Naive thymus-derived CD8-positive, alpha-beta T cell (primary cell): ENCODE data around the gene PMVK. TPM values are rescaled to one million over a fixed set of nuclear protein-coding genes. Genes with fewer than 3 reads are reported as not detected.
A peak's percentile ranks its signal among the peaks of the same experiment; 100 is the strongest.

ENCODE experiments used
- ATAC-seq, 2 donors: fragments of 150-1000 bp; cut with Tn5 transposase in 1 of 2; sonication (Bioruptor Pico), chemical (Tn5 transposase) in 1 of 2; 1 replicate in 1 of 2; 2 replicates in 1 of 2; pipeline ENCODE4 v1.10.0; 2021; ENCODE audit warnings: mild to moderate bottlenecking in 2 of 2, moderate library complexity in 2 of 2
- POLR2A ChIA-PET: fragments of 350-600 bp; sonication (Branson Sonifier 250); formaldehyde crosslinking; loops from one replicate; lab custom pipeline; 2021; ENCODE audit warnings: antibody characterized with exemption; lab: Charles Lee
- DNase-seq, 10 donors: peaks; one replicate each; pipeline versions ENCODE4 v3.0.0 to v3.0.0-alpha.2; 2020 to 2022
- H3K27ac Mint-ChIP-seq, 10 donors: one replicate each; pipeline ENCODE4 v1.8.0; 2020 to 2022; ENCODE audit warnings: mild to moderate bottlenecking in 10 of 10, mixed read lengths in 10 of 10, moderate library complexity in 4 of 10, inconsistent platforms in 1 of 10
- H3K27me3 Mint-ChIP-seq, 5 donors: one replicate each; pipeline ENCODE4 v1.8.0; 2021 to 2022; ENCODE audit warnings: mixed read lengths in 5 of 5
- H3K36me3 Mint-ChIP-seq, 3 donors: one replicate each; pipeline ENCODE4 v1.8.0; 2020 to 2022; ENCODE audit warnings: mixed read lengths in 3 of 3, mild to moderate bottlenecking in 2 of 3, inconsistent platforms in 1 of 3
- H3K4me1 Mint-ChIP-seq, 4 donors: one replicate each; pipeline ENCODE4 v1.8.0; 2021 to 2022; ENCODE audit warnings: mixed read lengths in 4 of 4
- H3K4me3 Mint-ChIP-seq, 10 donors: one replicate each; pipeline ENCODE4 v1.8.0; 2020 to 2022; ENCODE audit warnings: mild to moderate bottlenecking in 10 of 10, mixed read lengths in 10 of 10, moderate library complexity in 6 of 10, inconsistent platforms in 1 of 10
- H3K9me3 Mint-ChIP-seq, 9 donors: one replicate each; pipeline ENCODE4 v1.8.0; 2020 to 2022; ENCODE audit warnings: mixed read lengths in 9 of 9, mild to moderate bottlenecking in 3 of 9, inconsistent platforms in 1 of 9, moderate library complexity in 1 of 9
- polyA plus RNA-seq, 3 donors: library from polyadenylated mRNA; unstranded; fragments of 300-500 nt; fragmentation: Illumina TruSeq; gene quantifications; one replicate each; pipeline ENCODE4 v1.2.3, GENCODE V29; 2021
- total RNA-seq, 8 experiments: library from RNA in 2 of 8; stranded (reverse) in 2 of 8; gene quantifications; one replicate each; pipeline ENCODE4 v1.2.3 and lab custom pipeline; 2021 to 2026

Gene PMVK
- total and polyA plus RNA-seq, 5 experiments from 2014 or later = 11.7 to 45.7 (median 41.0) TPM

DNA sequence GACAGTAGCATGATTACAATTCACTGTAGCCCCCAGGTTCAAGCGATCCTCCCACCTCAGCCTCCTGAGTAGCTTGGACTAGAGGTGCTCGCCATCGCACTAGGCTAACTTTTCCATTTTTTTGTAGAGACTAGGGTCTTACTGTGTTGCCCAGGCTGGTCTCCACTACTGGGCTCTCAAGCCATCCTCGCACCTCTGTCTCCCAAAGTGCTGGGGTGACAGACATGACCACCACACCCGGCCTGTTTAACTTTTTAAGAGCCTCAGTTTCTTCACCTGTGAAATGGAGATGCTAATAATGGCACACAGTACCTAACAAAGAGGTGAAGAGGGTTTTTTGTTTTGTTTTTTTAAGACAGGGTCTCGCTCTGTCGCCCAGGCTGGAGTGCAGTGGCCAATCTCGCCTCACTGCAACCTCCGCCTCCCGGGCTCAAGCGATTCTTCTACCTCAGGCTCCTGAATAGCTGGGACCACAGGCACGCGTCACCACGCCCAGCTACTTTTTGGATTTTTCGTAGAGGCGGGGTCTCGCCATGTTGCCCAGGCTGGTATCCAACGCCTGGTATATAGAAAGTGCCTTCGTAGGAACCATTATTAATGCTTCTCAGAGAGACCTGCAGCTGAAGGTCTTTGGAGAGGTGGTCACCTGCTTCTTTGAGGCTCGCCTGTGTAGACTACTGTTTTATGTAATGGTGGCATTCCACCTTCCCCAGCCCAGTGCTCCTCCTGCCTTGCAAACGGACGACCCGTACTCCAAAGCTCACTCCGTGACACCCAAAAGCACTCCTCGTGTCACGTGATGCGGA lies 567 bp downstream of the PMVK start:
- Mint-ChIP-seq H3K4me3 (peak overlapping the region; percentile 86 to 100 (median 98)), H3K4me1 (peaks cover 20 to 57% (median 53%) of the 10 kb centered on the region in 4 donors), H3K36me3 (peaks cover 0 to 6% (median 0%) of the 10 kb centered on the region in 3 donors), H3K27ac (peak overlapping the region; percentile 98 to 100 (median 99)), H3K27me3 (no peaks in the 10 kb centered on the region), H3K9me3 (peaks cover 0 to 2% (median 0%) of the 10 kb centered on the region in 9 donors)
- POLR2A ChIA-PET = interaction anchor here (0.6 to 4.0 kb wide), 24 partner anchors 8 to 376 kb away, joined by 3 to 87 read pairs (median 4); partner anchors contain the start of genes CKS1B, FLAD1, LENEP and PBXIP1
- ATAC-seq (no peak), DNase-seq (peak in 1 of 10 donors; percentile 51)

DNA sequence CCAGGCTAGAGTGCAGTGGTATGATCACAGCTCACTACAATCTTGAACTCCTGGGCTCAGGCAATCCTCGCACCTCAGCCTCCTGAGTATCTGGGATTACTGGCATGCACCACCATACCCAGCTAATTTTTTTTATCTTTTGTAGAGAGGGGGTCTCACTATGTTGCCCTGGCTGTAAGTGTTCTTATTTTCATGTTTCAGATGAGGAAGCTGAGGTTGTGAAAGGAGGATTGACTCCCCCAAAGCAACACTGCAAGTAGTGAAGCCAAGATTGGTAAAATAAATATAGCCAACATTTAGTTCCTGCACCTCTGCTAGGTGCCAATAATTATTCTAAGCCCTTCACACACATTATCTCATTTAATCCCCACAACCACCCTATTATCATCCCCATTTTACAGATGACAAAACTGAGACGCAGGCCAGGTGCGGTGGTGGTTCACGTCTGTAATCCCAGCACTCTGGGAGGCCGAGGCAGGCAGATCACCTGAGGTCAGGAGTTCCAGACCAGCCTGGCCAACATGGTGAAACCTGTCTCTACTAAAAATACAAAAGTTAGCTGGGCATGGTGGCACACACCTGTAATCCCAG lies 2.1 kb downstream of the PMVK start:
- POLR2A ChIA-PET = interaction anchor here (0.7 kb wide), 1 partner anchor 28 kb away, joined by 3 read pairs; no protein-coding TSS in a partner anchor
- Mint-ChIP-seq H3K4me3 (peak overlapping the region in 5 of 10 donors; percentile 10 to 53 (median 47)), H3K36me3 (peaks cover 0 to 13% (median 0%) of the 10 kb centered on the region in 3 donors), H3K9me3 (peaks cover 0 to 2% (median 0%) of the 10 kb centered on the region in 9 donors), H3K4me1 (peaks cover 14 to 46% (median 42%) of the 10 kb centered on the region in 4 donors), H3K27me3 (no peaks in the 10 kb centered on the region), H3K27ac (peak overlapping the region in 2 of 10 donors; percentile 72 to 89)
- ATAC-seq (no peak), DNase-seq (peak in 1 of 10 donors; percentile 28)

DNA sequence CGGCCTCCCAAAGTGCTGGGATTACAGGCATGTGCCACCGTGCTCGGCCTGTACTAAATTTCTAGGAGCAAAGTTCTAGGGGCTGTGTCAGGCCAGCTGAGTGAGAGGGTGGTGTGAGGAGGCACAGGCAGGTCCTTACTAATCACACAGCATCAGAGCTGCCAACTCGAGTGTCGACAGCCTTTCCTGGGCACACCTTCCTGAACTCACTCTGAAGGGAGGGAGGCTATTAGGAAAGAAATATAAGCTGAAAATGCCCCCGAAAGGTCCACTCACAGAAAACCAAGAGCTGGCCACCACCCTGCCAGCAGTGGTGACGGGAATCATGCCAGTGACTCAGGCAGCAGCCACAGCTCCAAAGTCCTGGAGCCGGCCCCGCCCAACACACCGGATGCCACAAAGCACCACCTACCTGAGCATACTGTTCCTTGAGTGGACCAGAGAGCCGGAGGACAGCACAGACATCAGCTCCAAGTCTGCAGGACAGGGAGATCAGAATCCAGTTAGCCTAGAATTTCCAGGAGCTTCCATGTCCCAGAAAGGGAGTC lies 4.5 kb downstream of the PMVK start:
- ATAC-seq = no peak
- no peak overlapping the region for H3K4me3 Mint-ChIP-seq
- H3K36me3 Mint-ChIP-seq = peaks cover 0 to 29% (median 7%) of the 10 kb centered on the region in 3 donors
- POLR2A ChIA-PET = no interaction called here
- peaks cover 0 to 2% (median 0%) of the 10 kb centered on the region in 9 donors for H3K9me3 Mint-ChIP-seq
- no peak overlapping the region for H3K27ac Mint-ChIP-seq
- DNase-seq = peak in 1 of 10 donors; percentile 30
- peaks cover 12 to 32% (median 20%) of the 10 kb centered on the region in 4 donors for H3K4me1 Mint-ChIP-seq
- no peaks in the 10 kb centered on the region for H3K27me3 Mint-ChIP-seq

DNA sequence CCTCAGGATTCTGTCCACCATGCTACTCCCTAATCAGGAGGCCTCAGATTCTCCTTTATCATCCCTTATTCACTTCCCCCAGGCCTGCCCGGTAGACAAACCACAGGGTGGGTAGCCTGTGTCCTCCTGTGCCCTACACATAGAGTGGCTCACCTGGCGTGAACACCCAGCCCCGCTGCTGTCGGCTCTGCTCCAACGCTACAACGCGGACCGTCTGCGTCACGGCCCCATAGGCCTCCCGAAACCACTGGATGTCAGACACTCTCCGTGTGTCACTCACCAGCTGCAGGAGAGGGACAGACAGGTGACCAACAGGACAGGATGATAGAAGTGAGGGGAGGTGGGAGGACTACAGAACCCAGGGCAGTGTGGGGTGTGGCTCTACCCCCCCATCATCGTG lies 10.3 kb downstream of the PMVK start:
- peaks cover 2 to 15% (median 13%) of the 10 kb centered on the region in 4 donors for H3K4me1 Mint-ChIP-seq
- ATAC-seq = no peak
- no peak for DNase-seq
- POLR2A ChIA-PET = interaction anchor here (1.9 kb wide), 1 partner anchor 10 kb away, joined by 6 read pairs; the partner anchor contains the start of gene PMVK
- H3K4me3 Mint-ChIP-seq = no peak overlapping the region
- peak overlapping the region in 2 of 10 donors; percentile 62 to 88 for H3K27ac Mint-ChIP-seq
- no peaks in the 10 kb centered on the region for H3K27me3 Mint-ChIP-seq
- no peaks in the 10 kb centered on the region for H3K9me3 Mint-ChIP-seq
- peaks cover 7 to 56% (median 7%) of the 10 kb centered on the region in 3 donors for H3K36me3 Mint-ChIP-seq

DNA sequence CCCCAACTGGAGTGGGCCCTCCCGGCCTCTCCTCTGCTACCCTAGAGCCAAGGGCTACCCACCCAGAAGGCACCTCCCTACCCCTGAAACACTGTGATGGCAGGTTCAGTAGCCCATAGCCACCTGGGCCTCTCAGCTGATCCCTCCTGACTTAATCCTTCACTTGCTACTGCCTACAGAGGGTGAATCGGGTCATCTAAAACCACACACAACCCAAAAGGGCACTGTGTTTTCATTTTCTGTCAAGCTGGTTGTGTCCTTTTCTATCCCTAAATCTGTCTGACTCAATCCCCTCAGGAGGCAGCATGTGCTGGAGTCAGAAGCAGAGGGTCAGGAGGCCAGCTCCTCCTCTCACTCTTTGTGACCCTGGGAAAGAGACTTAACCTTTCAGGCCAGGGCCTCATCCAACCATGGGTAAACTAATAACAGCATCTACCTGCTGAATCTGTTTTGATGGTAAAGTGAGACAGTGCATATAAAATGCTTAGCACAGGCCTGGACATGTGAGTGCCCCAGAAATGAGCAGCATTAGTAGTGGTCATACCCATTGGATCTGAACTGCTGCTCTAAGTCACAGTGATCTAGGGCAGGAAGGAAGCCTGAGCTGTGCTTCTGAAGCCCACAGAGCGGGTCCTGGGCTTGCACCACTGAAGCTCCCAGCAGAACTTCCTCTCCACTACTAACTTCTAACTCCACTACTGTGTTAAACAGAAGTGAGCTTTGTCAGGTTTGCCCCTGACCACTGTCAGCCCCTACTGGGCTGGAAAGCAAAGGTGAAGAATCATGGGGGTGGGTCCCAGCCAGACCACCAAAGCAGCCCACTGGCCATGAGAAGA lies 11.0 kb downstream of the PMVK start:
- DNase-seq (no peak), ATAC-seq (no peak)
- POLR2A ChIA-PET = interaction anchor here (0.7 to 1.9 kb wide), 2 partner anchors 11 to 35 kb away, joined by 6 read pairs; partner anchors contain the start of gene PMVK
- Mint-ChIP-seq H3K4me3 (no peak overlapping the region), H3K36me3 (peaks cover 7 to 58% (median 8%) of the 10 kb centered on the region in 3 donors), H3K9me3 (no peaks in the 10 kb centered on the region), H3K27ac (peak overlapping the region in 3 of 10 donors; percentile 52 to 88 (median 62)), H3K4me1 (peaks cover 2 to 15% (median 13%) of the 10 kb centered on the region in 4 donors), H3K27me3 (no peaks in the 10 kb centered on the region)

DNA sequence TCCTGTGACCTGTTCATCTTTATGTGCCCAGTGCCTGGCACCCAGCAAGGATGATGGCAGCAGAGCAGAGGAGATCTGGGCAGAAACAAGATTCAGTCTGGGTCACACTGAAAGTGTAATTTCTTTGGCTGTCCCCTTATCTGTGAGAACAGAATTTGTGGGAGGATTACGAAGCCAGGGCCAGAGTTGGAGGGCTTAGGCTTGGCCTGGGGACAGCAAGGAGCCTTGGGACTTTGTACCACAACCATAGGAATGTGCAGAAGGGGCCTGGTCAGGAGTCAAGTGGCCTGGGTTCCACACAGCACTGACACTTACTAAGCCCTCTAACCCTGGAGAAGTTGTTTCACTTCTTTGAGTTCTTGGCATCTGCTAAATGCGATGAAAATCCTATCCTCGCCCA lies 12.8 kb downstream of the PMVK start:
- Mint-ChIP-seq H3K27ac (peak overlapping the region in 2 of 10 donors; percentile 37), H3K27me3 (no peaks in the 10 kb centered on the region), H3K4me3 (no peak overlapping the region), H3K36me3 (peaks cover 7 to 47% (median 10%) of the 10 kb centered on the region in 3 donors), H3K9me3 (no peaks in the 10 kb centered on the region), H3K4me1 (peaks cover 2 to 15% (median 13%) of the 10 kb centered on the region in 4 donors)
- DNase-seq (no peak), ATAC-seq (no peak)
- POLR2A ChIA-PET = no interaction called here

DNA sequence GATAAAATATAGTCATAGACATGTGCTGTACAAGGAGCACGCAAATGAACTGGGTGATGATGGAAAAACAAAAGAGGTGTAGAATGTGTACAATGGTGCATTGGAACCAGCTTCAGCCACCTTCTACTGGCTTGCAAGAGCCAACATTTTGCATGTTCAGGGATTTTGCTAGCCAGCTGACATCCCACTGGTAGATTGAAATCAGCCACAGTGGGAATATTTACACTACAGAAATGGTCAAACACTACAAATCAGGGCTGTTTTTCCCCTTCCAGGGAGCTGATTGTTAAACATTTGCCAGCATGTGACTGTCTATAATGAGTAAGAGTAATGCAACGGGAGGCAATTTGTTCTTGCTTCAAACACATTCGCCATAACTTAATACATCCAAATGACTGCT lies 23.2 kb downstream of the PMVK start:
- DNase-seq = no peak
- peaks cover 0 to 2% (median 0%) of the 10 kb centered on the region in 9 donors for H3K9me3 Mint-ChIP-seq
- peaks cover 0 to 3% (median 1%) of the 10 kb centered on the region in 5 donors for H3K27me3 Mint-ChIP-seq
- no peaks in the 10 kb centered on the region for H3K4me1 Mint-ChIP-seq
- H3K4me3 Mint-ChIP-seq = no peak overlapping the region
- ATAC-seq = no peak
- H3K36me3 Mint-ChIP-seq = peaks cover 4 to 6% (median 6%) of the 10 kb centered on the region in 3 donors
- POLR2A ChIA-PET = interaction anchor here (0.5 kb wide), 1 partner anchor 255 kb away, joined by 4 read pairs; no protein-coding TSS in a partner anchor
- no peak overlapping the region for H3K27ac Mint-ChIP-seq

DNA sequence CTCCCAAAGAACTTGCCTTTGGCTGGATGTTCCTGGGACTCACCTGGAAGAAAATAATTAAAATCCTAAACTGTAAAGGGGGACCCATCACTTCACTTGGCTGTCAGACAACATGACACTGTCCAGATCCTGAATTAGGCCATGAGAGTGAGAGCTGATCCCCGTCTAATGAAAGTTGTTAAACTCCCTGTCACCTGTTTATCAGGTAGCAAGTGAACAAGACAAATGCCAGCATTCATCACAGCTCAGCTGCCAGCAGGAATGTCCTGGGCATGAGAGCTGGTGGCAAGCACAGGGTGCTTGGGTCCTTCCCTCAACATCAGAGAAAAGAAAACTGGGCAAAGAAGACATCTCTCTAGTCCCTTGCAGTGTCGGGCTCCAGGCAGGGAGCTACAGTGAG lies 23.8 kb downstream of the PMVK start:
- no peak for DNase-seq
- H3K4me1 Mint-ChIP-seq = peaks cover 0 to 1% (median 0%) of the 10 kb centered on the region in 4 donors
- peaks cover 0 to 2% (median 0%) of the 10 kb centered on the region in 9 donors for H3K9me3 Mint-ChIP-seq
- no peak for ATAC-seq
- peaks cover 0 to 3% (median 1%) of the 10 kb centered on the region in 5 donors for H3K27me3 Mint-ChIP-seq
- H3K36me3 Mint-ChIP-seq = peaks cover 4 to 6% (median 6%) of the 10 kb centered on the region in 3 donors
- no peak overlapping the region for H3K4me3 Mint-ChIP-seq
- H3K27ac Mint-ChIP-seq = peak overlapping the region in 1 of 10 donors; percentile 33
- POLR2A ChIA-PET = interaction anchor here (0.5 kb wide), 1 partner anchor 255 kb away, joined by 4 read pairs; no protein-coding TSS in a partner anchor

DNA sequence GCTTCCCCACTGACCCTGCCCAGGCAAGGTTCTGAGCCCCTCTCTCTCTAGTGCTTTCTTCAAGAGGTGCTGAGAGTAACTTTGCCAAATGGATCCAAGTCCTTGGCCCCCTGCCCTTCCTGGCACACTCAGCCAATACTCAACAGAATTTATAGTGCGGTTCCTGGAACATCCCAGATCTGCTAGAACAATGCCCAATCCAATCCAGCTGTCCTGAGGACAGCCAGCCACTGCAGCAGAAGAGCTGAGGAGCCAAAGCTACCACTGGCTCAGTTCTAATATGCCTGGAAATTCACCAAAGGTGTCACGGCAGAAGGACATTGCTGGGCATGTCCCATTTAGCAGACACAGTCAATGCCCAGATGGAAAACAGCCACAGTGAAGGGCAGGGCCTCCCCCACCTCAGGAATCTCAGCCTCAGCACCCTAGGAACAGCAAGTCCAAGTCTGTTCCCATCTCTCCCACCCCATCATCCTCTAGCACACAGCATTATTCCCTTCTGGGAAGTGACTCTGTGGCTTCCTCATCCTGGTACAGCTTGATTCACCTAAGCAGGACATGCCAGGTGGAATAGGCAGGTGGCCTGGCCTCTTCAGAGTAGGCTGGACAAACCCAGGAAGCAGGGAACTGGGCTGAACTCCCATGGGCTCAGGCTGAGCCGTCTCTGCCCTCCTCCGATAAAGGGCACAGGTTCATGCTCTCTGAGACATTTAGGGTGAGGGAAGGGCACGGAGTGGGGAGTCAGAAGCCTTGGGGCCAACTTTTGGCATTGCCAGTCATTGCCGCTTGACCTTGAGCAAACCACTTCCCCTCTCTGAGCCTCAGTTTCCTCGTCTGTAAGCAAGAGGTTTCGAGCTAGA lies 24.6 kb downstream of the PMVK start:
- peaks cover 0 to 3% (median 1%) of the 10 kb centered on the region in 5 donors for H3K27me3 Mint-ChIP-seq
- no peak overlapping the region for H3K4me3 Mint-ChIP-seq
- peaks cover 0 to 2% (median 0%) of the 10 kb centered on the region in 4 donors for H3K4me1 Mint-ChIP-seq
- DNase-seq (no peak), ATAC-seq (no peak)
- H3K36me3 Mint-ChIP-seq = peaks cover 4 to 6% (median 6%) of the 10 kb centered on the region in 3 donors
- peaks cover 0 to 2% (median 0%) of the 10 kb centered on the region in 9 donors for H3K9me3 Mint-ChIP-seq
- H3K27ac Mint-ChIP-seq = peak overlapping the region in 1 of 10 donors; percentile 12
- POLR2A ChIA-PET = interaction anchor here (0.9 kb wide), 1 partner anchor 25 kb away, joined by 3 read pairs; the partner anchor contains the start of gene PMVK

DNA sequence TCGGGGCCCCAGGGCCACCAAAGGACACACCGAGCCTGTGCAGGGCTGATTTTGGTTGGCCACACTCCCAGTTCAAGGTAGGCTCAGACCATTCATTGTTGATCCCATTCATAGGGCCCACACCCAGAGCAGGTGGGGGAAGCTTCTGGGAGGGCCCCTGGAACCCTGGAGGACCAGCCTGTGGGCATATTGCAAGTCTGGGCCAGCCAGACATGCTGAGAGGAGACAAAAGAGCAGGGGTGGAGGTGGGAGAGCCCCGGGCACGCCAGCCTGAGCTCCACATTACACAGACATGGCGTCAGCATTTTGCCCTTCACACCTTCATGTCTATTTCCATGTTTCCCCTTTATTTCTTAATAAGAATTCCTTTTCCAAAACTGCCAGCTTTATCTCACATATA lies 25.7 kb downstream of the PMVK start:
- H3K9me3 Mint-ChIP-seq = no peaks in the 10 kb centered on the region
- no peak overlapping the region for H3K27ac Mint-ChIP-seq
- POLR2A ChIA-PET = interaction anchor here (0.9 kb wide), 1 partner anchor 26 kb away, joined by 3 read pairs; the partner anchor contains the start of gene PMVK
- no peak overlapping the region for H3K4me3 Mint-ChIP-seq
- peaks cover 0 to 3% (median 0%) of the 10 kb centered on the region in 3 donors for H3K36me3 Mint-ChIP-seq
- H3K27me3 Mint-ChIP-seq = peaks cover 0 to 3% (median 1%) of the 10 kb centered on the region in 5 donors
- peaks cover 0 to 2% (median 0%) of the 10 kb centered on the region in 4 donors for H3K4me1 Mint-ChIP-seq
- DNase-seq (no peak), ATAC-seq (no peak)
